Stimulated activated CD4-positive, alpha-beta T cell treated with anti-CD3 and anti-CD28 coated beads, Interleukin-12 subunit alpha, Interleukin-12 subunit beta, amount 100 ng/mL, for 4 hours (primary cell): Measurements from ENCODE around the gene SLC45A1.

Source experiments
- DNase-seq: peaks from one replicate; pipeline ENCODE4 v3.0.0-alpha.2; 2020

SLC45A1 gene

DNA sequence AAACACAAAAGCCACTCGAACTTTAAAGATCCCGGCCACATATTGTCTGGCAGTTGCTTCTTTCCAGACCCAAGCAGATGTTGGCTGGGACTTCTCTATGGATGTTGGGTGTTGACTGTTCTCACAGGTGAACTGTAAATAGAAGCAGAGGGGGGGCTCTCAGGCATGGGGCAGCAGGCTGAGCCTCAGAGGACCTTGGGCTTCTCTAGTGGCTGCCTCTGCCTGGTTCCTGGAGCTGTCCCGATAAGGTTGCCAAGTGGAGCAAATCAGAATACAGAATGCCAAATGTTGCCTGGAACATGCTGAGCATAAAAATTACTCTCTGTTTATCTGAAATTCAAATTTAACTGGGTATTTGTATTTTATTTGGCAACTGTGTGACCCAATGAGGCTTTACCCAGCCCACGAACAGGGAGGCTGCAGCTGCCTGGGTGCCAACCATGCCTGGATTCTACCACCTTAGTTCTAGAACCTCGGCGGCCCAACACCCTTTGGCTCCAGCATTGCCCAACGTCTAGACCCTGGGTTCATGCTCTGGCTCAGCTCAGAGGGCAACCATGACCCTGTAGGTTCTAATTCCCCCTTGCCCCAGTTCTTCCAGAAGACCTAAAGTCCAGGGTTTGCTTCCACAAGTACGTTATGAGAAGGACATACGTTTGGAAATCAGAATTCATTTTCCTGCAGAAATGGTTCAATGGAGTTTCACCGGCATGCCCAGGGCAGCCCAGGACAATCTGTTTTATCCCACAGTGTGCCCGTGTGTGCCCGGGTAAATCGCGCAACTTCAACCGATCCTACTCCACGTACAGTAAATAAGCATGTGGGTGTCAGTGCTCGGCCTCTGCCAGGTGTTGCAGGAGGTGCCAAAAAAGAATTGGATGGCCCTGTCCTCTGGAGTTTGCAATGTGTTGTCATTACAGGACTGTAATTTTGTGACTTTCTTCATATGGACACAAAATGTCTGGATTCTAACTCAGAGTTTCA, 5.4 kb upstream of the SLC45A1 start:
- no peak for DNase-seq

DNA sequence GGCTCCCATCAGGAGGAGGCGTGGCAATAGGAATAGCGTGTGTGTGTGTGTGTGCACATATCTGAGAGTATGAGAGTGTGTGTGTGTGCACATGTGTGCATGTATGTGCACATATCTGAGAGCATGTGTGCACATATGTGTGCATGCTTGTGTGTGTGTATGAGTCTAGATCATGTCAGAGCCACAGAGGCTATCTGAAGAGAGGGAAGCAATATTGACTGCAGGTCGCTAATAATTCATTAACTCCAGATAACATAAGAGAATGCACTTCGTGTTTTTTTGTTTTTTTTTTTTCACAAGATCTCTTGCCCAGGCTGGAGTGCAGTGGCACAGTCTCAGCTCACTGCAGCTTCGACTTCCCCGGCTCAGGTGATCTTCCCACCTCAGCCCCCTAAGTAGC, 4.7 kb upstream of the SLC45A1 start:
- no peak for DNase-seq

DNA sequence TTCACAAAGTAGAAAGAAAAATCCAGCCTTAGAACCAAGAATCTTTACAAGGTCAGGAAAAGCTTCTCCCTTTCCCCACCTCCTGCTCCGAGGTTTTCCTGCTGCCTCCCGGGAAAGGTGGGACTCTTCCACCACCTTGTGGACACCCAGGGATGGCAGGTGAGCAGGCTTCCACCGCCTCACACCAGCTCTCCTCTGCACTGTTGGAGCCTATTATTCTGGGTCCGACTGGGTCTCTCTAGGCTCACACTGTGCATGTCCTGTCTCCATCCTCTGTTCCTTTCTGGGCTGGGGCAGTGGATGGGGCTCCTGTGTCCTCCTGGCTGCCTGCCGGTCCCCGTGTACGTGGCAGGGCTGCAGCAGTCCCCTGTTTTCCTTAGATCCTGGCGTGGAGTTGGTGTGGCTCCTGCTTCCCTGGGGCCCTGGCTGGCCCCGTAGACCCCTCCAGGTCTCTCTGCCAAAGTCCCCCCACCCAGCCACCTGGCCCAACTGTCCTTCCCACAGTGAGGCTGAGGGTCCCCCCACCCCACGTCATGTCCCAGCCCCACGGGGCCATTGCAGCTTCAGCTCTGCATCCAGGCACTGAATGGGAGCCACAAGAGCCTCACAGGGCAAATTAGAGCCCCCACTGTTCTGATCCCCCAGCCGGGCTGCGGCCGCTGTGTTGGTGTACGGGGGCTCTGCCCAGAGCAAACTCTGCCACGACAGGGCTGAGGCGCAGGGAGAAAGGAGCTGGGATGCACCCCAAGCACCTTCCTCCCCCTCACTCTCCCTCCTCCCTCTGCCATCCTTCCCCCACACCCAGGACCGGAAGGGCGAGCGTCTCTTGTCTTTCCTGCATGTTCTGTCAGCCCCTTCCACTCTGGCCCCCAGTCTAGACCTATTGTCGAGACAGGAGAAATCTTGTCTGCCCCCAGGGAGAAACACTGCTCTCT, 3.3 kb upstream of the SLC45A1 start:
- DNase-seq, result peak; percentile 28

DNA sequence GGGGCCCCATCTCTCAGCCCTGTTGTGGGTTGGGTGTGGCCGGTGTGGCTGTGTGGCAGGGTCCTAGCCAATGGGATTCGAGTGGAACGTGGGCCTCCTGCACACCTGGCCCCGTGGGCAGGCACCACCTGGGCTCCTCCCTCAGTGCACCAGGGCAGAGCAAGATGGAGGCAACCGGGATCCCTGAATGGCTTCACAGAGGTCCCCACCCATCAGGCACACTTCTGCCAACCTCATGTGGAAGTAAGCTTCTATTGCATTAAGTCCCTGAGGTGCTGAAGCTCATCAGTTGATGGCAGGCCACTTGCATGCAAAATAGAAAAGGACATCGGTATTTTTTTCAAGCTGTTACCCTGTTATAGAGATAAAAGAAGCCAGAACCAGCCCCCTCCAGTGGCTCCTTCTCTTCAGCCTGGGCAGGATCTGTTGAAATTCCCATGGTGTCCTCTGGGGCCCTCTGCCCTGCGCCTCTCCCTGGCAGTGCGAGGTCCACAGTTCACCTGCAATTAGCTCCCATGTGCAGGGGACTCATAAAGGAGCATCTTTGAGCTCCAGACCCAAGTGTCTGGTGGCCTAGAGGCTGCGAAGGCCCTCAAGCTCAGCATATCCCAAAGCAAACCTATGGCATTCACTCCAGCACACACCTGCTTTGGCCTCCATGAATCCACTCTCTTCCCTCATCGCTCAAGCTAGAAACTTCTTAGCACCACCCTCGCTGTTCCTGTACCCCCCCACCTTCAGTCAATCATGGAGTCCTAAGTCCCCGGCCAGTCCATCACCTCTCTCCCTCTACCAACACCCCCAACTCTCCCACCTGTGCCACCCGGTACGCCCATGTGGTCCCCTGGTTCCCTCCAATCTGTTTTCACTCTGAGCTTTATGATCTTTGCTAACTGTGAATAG, 2.1 kb upstream of the SLC45A1 start:
- no peak for DNase-seq

DNA sequence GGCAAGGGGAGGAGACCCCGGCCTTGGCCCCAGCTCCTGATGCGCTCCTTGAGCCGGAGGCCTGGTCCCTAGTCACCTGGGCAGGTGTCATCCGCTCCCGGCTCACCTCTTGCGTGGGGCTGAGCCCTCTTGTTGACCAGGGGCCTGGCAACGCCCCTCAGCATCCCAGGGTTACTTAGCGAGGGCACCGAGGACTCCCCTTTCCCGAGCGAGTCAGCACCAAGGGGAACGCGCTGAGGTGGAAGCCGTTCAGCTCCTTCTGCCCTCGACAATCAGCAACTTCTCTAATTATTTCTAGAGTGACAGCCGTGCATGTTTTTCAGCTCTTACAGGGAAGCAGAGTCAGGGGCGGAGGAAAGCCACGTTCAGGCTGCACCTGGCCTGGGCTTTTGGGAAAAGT, 522 bp downstream of the SLC45A1 start:
- no peak for DNase-seq

DNA sequence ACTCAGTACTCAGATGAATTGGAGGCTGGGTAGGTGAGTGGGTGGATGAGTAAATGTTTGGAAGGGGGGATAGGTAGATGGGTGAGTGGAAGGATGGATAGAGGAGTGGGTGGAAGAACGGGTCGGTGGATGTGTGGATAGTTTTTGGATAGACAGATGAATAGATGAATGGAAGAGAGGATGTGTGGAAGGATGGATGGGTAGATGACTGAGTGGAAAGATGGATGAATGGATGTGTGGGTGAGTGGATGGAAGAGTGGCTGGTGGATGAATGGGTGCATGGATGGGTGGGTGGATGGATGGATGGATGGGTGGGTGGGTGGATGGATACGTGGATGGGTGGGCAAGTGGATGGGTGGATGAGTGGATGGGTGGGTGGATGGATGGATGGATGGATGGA, 3.7 kb downstream of the SLC45A1 start:
- DNase-seq, result no peak

DNA sequence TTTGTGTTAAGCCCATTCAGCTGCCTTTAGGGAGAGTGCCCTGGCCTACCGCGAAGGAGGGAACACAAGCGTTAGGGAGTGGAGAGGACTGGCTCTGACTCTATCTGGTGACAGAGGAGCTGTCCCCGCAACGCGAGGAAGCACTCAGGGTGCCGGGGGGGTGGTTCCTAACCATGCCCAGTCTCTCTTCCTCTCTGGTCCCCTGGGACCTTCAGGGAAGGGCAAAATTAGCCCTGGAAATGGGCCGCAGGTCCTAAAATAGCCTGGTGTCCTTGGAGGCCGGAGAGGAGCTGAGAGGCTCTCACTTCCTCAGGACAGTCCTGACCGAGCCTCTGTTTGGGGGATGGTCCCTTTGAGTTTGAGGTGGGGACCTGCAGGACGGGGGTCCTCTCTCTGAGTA, 5.8 kb downstream of the SLC45A1 start:
- no peak for DNase-seq

DNA sequence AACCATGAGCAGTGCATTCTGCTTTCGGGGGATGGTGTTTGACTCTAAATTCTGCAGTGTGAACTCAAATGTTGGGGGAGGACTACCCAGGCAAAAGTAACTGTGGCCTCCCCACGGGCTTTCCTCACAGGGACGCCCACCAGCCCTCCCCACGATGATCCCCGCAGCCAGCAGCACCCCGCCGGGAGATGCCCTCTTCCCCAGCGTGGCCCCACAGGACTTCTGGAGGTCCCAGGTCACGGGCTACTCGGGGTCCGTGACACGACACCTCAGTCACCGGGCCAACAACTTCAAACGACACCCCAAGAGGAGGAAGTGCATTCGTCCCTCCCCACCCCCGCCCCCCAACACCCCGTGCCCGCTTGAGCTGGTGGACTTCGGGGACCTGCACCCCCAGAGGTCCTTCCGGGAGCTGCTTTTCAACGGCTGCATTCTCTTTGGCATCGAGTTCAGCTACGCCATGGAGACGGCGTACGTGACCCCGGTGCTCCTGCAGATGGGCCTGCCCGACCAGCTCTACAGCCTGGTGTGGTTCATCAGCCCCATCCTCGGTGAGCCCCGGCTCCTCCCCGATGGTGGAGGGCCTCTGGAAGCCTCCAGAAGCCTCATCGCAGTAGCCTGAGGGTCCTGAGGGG, 6.4 kb downstream of the SLC45A1 start:
- no peak for DNase-seq

DNA sequence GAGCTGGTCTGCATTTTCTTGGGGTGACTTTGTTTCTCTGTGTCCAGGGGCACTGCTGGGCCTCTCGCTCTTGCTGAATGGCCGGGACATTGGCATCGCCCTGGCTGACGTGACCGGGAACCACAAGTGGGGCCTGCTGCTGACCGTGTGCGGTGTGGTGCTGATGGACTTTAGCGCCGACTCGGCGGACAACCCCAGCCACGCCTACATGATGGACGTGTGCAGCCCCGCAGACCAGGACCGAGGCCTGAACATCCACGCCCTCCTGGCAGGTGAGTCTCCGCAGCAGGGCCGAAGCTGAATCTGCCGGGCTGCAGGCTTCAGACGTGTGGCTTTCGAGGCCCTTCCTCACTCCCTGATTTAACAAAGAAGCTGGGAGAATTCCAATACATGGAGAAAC, 7.9 kb downstream of the SLC45A1 start:
- DNase-seq, result no peak

DNA sequence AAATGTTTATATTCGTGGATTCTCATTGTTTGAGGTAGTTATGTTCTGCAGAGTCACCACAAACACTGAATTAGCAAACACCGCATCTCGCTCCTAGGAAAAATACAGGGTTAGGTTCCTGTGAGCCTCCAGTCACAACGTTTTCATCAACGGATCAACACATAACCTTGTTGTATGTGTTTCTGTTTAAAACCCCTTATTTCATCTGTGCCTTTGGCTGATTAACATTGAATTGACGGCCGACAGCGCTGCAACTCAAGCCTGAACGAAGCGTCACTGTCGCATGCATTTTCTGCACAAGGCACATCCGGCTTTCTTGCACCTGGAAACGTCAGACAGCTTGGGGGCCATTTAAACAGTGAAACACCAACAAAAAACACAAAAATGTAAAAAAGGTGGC, 8.4 kb downstream of the SLC45A1 start:
- DNase-seq, result no peak

DNA sequence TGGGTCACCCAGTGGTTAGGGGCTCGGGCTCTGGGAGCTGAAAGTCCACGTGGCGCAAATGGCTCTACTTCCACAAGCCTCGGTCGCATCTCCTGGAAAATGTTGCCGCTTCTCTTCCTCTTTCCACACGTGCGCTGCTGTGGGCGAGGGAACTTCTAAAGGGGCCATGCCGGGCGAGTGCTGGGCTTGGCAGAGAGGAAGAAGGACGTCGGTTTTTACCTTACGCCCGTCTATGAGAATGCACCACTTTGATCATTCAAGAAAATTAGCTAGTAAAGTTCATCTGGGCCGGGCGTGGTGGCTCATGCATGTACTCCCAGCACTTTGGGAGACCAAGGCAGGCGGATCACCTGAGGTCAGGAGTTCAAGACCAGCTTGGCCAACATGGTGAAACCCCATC, 10.4 kb downstream of the SLC45A1 start:
- DNase-seq, result no peak

DNA sequence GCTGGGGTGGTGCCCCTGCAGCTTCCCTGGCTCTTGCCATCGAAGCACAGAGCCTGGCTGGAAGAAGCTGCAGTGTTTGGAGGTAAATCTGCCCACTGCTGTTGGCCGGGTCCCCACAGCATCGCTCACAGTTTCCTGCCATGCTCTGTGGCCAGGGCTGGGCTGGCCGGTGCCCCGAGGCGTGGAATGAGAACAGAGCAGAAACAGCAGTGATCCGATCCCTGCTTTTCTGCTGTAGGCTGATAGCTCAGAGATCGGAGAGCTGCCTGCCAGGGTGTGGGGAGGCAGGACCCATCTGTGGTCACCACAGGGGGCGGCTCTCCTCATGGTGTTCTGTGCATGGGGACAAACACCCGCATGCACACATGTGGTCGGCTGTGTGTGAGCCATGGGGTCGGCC, 11.5 kb downstream of the SLC45A1 start:
- DNase-seq, result no peak

DNA sequence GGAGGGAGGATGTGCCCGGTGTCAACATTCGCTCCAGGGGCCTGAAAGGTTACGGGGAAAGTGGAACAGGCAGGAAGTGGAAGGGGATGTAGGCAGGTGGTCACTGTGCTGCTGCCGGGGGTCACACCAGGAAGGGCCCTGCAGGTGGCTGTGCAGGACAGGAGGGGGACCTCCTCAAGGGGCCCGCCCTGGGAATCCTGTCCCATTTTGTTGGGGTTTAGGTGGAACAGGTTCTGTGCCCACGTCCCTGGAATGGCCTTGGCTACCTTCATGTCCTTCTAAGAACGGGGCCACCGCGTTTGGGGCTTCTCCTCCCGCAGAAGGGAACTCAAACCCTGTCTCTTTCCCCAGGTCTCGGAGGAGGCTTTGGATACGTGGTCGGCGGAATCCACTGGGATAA, 11.9 kb downstream of the SLC45A1 start:
- no peak for DNase-seq

DNA sequence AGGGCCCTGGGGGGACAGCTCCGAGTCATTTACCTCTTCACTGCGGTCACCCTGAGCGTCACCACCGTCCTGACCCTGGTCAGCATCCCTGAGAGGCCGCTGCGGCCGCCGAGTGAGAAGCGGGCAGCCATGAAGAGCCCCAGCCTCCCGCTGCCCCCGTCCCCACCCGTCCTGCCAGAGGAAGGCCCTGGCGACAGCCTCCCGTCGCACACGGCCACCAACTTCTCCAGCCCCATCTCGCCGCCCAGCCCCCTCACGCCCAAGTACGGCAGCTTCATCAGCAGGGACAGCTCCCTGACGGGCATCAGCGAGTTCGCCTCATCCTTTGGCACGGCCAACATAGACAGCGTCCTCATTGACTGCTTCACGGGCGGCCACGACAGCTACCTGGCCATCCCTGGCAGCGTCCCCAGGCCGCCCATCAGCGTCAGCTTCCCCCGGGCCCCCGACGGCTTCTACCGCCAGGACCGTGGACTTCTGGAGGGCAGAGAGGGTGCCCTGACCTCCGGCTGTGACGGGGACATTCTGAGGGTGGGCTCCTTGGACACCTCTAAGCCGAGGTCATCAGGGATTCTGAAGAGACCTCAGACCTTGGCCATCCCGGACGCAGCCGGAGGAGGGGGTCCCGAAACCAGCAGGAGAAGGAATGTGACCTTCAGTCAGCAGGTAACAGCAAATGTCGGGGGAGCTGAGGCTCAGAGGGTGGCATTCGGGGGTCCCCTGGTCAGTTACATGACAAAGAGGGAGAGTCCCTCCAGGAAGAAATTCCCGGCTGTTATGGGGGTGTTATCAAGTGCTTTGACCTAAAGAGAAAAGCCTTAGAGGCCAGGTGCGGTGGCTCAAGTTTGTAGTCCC, 12.6 kb downstream of the SLC45A1 start:
- no peak for DNase-seq

DNA sequence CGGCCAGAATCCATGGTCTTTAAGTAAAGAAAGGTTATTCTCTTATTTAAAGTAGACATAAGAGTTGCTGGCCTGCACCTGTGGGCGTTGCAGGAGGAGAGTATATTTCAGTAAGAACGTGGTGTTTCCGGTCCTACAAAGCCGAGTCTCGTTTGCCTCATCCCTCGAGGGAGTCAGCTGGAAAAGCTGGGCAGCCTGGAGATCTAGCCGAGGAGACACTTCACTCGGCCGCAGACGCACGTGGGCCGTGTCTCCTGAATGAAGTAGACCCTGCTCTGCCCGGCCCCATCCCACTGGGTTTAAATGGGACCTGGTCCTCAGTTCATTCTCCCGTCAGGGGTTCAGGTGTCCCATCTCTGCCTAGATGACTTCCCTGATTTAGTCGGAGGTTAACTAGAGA, 14.9 kb downstream of the SLC45A1 start:
- DNase-seq, result no peak

DNA sequence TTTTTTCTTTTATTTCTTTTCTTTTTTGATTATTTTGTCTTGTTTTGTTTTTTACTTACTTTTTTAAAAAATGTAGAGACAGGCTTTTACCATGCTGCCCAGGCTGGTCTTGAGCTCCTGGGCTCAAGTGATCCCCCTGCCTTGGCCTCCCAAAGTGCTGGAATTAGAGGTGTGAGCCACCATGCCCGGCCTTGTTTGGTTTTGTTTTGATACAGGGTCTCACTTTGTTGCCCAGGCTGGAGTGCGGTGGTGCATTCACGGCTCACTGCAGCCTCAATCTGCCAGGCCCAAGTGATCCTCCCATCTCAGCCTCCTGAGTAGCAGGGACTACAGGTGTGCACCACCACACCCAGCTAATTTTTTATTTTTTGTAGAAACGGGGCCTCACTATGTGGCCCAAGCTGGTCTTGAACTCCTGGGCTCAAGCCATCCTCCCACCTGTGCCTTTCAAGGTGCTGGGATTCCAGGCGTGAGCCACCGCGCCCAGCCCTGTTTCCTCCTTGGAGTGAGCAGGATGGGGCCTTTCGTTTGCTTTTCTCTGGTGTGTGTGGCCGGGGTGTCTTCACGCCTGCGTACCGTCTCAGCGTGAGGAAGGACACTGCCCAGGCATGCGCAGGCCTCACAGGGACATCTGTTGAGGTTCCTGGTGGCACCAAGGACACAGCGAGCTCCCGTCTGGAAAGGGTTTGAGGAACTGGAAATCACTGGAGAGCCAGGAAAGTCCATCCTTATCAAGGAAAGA, 15.5 kb downstream of the SLC45A1 start:
- no peak for DNase-seq

DNA sequence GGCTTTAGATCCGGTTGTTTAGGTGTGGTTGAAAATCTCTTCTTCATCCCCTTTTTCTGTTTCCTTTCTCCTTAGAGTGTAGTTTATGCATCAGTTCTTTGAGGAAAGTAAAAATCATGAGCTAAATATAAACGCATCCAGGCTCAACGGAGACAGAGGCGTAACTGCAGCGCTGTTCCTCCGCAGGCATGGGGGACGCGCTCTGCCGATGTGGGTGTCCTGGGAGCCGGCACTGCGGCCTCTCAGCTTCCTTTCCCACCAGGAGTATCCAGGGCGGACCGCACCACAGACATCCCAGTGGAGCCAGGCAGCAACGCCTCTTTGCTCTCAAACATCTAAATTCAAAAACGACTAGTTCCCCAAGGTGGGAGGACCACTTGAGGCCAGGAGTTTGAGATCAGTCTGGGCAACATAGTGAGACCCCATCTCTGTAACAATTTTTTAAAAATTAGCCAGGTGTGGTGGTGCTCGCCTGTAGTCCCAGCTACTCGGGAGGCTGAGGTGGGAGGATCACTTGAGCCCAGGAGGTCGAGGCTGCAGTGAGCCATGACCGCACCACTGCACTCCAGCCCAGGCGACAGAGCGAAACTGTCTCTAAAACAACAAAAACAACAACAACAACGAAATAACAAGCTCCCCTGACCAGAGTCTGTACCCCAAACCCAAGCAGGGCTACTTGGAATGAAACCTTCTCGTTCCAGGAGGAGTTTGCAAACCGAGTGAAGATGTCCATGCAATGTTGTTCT, 16.4 kb downstream of the SLC45A1 start:
- DNase-seq, result no peak

DNA sequence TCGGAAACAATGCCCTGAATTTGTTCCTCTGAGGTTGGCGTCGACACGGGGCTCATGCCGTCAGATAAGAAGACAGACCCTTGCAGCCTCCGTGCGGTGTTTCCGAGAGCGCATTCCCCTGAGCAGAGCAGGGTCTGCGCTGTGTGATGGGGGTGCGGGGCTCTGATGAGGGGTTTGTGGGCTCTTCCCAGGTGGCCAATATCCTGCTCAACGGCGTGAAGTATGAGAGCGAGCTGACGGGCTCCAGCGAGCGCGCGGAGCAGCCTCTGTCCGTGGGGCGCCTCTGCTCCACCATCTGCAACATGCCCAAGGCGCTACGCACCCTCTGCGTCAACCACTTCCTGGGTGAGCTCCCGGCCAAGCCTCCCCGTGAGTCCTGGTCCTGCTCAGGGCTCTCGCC, 17.3 kb downstream of the SLC45A1 start:
- no peak for DNase-seq

DNA sequence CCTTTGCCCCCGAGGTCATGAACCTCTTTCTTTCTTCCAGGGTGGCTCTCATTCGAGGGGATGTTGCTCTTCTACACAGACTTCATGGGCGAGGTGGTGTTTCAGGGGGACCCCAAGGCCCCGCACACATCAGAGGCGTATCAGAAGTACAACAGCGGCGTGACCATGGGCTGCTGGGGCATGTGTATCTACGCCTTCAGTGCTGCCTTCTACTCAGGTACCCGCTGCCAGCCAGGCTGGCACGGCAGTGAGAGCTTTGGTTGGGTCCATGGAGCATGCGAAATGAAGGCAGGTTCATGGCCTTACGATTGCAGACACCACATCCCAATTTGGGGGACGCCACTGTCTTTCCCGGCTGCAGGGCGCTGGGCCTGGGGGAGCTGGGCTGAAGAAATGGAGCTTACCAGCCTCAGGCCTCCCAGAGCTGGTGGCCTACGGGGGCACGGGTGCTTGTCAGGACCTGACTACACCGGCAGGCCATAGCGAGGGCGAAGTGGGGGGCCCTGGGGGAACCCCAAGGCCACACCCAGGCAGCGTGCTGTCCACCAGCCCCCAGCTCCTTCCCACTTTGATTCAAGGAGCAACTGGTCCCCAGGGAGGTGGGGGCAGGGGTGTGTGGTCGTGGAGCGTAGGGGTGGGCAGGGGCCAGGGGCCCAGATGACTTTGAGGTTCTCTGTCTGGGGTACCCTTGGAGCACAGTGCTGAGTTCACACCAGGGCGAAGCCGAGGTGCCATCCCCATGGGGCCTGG, 20.0 kb downstream of the SLC45A1 start:
- no peak for DNase-seq
